ENCODE data around the gene TRAF3IP3.

TRAF3IP3 gene

DNA sequence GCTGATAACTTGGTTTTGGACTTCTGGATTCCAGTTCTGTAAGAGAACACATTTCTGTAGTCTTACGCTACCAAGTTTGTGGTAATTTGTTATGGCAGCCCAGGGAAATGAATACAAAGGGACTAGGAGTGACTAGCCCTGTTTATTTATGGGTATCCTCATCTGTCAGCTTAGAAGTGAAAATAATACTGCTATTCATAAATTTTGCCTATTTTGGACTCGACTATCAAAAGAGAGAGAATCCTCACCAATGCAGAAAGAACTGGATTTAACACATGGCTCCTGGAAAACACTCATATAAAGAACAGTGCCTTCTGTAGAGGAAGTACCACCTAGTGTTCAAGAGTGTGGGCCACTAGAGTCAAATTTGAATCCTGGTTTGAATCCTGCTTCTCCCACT is 28.6 kb upstream of the TRAF3IP3 start:
- no peaks in the 10 kb centered on the region for H3K27me3 ChIP-seq (ENCODE audit: insufficient read depth, insufficient read length)
- no peak overlapping the region for H3K4me3 ChIP-seq (ENCODE audit: insufficient read length, low read depth)
- no peaks in the 10 kb centered on the region for H3K4me1 ChIP-seq (ENCODE audit: insufficient read depth, insufficient read length)
- H3K9me3 ChIP-seq (ENCODE audit: insufficient read depth, low read length) = no peaks in the 10 kb centered on the region
- TF ChIP-seq SUZ12 (IDR thresholded peaks at IDR 0.05; ENCODE audit: extremely low read depth, insufficient read depth, insufficient read length) (no peak), YY1 (IDR thresholded peaks at IDR 0.05; ENCODE audit: insufficient read depth, insufficient read length) (no peak), ZNF274 (IDR thresholded peaks at IDR 0.05; ENCODE audit: low read depth, low read length) (no peak)
- DNase-seq (ENCODE audit: low read depth, low spot score) = no peak
- no peaks in the 10 kb centered on the region for H3K36me3 ChIP-seq (ENCODE audit: insufficient read depth, insufficient read length, low read length)
- H3K9ac ChIP-seq (ENCODE audit: insufficient read length, low read depth) = no peak overlapping the region

DNA sequence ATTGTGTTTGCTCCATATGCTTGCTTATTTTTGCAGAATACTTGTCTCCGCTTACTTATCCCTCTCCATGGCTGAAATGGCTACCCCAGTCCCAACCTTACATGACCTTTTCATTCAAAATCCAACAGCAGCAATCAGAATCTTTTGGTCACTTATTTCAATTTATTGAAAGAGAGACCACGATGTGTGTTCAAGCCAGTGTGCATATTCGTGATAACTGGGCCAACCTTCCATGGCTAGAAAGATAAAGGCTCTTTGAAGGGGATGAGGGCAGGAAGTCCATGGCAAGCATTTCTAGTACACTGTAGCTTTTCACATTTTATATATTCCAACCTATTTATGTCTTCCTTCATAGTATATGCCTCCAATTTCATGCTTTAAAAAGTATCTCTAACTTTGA is 28.1 kb upstream of the TRAF3IP3 start:
- H3K36me3 ChIP-seq (ENCODE audit: insufficient read depth, insufficient read length, low read length) = no peaks in the 10 kb centered on the region
- no peaks in the 10 kb centered on the region for H3K9me3 ChIP-seq (ENCODE audit: insufficient read depth, low read length)
- no peaks in the 10 kb centered on the region for H3K27me3 ChIP-seq (ENCODE audit: insufficient read depth, insufficient read length)
- no peak for DNase-seq (ENCODE audit: low read depth, low spot score)
- H3K9ac ChIP-seq (ENCODE audit: insufficient read length, low read depth) = no peak overlapping the region
- H3K4me3 ChIP-seq (ENCODE audit: insufficient read length, low read depth) = no peak overlapping the region
- no peaks in the 10 kb centered on the region for H3K4me1 ChIP-seq (ENCODE audit: insufficient read depth, insufficient read length)
- no peak for TF ChIP-seq SUZ12 (IDR thresholded peaks at IDR 0.05; ENCODE audit: extremely low read depth, insufficient read depth, insufficient read length)
- no peak for TF ChIP-seq ZNF274 (IDR thresholded peaks at IDR 0.05; ENCODE audit: low read depth, low read length)
- no peak for TF ChIP-seq YY1 (IDR thresholded peaks at IDR 0.05; ENCODE audit: insufficient read depth, insufficient read length)

DNA sequence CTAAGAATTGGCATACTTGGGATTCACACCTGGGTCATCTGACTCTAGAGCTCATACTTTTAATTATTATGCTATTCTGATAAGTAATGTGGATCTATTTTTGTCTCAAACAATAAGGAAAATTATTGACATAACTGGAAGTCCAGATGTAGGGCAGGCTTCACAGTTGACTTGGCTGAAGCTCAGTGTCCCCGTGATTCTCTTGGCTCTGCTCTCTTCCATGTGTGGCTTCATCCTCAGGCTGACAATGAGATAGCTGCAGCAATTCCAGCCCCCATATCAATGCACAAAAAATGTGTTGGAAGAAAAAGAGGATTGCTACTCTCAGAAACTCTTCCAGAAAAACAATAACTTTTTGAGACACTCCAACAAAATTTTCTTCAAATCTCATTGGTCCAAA is 27.4 kb upstream of the TRAF3IP3 start:
- H3K27me3 ChIP-seq (ENCODE audit: insufficient read depth, insufficient read length) = no peaks in the 10 kb centered on the region
- H3K9me3 ChIP-seq (ENCODE audit: insufficient read depth, low read length) = no peaks in the 10 kb centered on the region
- DNase-seq (ENCODE audit: low read depth, low spot score) = no peak
- no peak overlapping the region for H3K9ac ChIP-seq (ENCODE audit: insufficient read length, low read depth)
- H3K4me3 ChIP-seq (ENCODE audit: insufficient read length, low read depth) = no peak overlapping the region
- TF ChIP-seq YY1 (IDR thresholded peaks at IDR 0.05; ENCODE audit: insufficient read depth, insufficient read length) = no peak
- TF ChIP-seq ZNF274 (IDR thresholded peaks at IDR 0.05; ENCODE audit: low read depth, low read length) = no peak
- TF ChIP-seq SUZ12 (IDR thresholded peaks at IDR 0.05; ENCODE audit: extremely low read depth, insufficient read depth, insufficient read length) = no peak
- H3K36me3 ChIP-seq (ENCODE audit: insufficient read depth, insufficient read length, low read length) = no peaks in the 10 kb centered on the region
- H3K4me1 ChIP-seq (ENCODE audit: insufficient read depth, insufficient read length) = no peaks in the 10 kb centered on the region

DNA sequence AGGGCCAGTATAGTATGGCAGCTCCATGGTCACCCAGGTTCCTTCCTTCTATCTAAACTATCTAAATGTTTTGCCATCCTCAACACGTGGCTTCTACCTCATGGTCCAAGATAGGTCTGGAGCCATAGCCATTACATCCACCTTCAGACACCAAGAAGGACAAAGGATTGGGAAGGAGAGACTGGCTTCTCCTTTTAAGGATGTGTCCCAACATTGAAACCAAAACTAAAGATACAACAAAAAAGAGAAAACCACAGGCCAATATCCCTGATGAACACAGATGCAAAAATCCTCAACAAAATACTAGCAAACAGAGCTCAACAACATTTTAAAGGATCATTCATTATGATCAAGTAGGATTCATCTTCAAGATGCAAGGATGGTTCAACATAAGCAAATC is 26.4 kb upstream of the TRAF3IP3 start:
- H3K9me3 ChIP-seq (ENCODE audit: insufficient read depth, low read length) = no peaks in the 10 kb centered on the region
- H3K4me1 ChIP-seq (ENCODE audit: insufficient read depth, insufficient read length) = no peaks in the 10 kb centered on the region
- no peaks in the 10 kb centered on the region for H3K27me3 ChIP-seq (ENCODE audit: insufficient read depth, insufficient read length)
- TF ChIP-seq SUZ12 (IDR thresholded peaks at IDR 0.05; ENCODE audit: extremely low read depth, insufficient read depth, insufficient read length) = no peak
- TF ChIP-seq YY1 (IDR thresholded peaks at IDR 0.05; ENCODE audit: insufficient read depth, insufficient read length) = no peak
- no peak for TF ChIP-seq ZNF274 (IDR thresholded peaks at IDR 0.05; ENCODE audit: low read depth, low read length)
- DNase-seq (ENCODE audit: low read depth, low spot score) = no peak
- H3K36me3 ChIP-seq (ENCODE audit: insufficient read depth, insufficient read length, low read length) = no peaks in the 10 kb centered on the region
- H3K9ac ChIP-seq (ENCODE audit: insufficient read length, low read depth) = no peak overlapping the region
- H3K4me3 ChIP-seq (ENCODE audit: insufficient read length, low read depth) = no peak overlapping the region

DNA sequence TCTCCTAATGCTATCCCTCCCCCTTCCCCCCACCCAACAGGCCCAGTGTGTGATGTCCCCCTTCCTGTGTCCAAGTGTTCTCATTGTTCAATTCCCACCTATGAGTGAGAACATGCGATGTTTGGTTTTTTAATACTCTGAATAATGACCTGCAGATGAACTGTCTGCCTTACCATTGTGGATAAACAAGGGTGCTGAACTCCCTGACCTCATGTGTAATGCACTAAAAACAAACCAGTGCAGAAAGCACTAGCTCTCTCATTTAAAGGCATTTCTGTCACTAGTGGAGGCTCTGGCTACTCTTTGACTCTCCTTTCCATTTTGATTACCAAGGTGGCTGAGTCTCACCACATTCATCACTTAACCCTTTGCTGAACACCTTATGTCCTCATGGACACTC is 23.1 kb upstream of the TRAF3IP3 start:
- Histone ChIP-seq H3K4me3 (ENCODE audit: insufficient read length, low read depth) (no peak overlapping the region), H3K9ac (ENCODE audit: insufficient read length, low read depth) (no peak overlapping the region), H3K27me3 (ENCODE audit: insufficient read depth, insufficient read length) (no peaks in the 10 kb centered on the region), H3K9me3 (ENCODE audit: insufficient read depth, low read length) (no peaks in the 10 kb centered on the region), H3K36me3 (ENCODE audit: insufficient read depth, insufficient read length, low read length) (no peaks in the 10 kb centered on the region), H3K4me1 (ENCODE audit: insufficient read depth, insufficient read length) (no peaks in the 10 kb centered on the region)
- no peak for TF ChIP-seq YY1 (IDR thresholded peaks at IDR 0.05; ENCODE audit: insufficient read depth, insufficient read length)
- no peak for DNase-seq (ENCODE audit: low read depth, low spot score)

DNA sequence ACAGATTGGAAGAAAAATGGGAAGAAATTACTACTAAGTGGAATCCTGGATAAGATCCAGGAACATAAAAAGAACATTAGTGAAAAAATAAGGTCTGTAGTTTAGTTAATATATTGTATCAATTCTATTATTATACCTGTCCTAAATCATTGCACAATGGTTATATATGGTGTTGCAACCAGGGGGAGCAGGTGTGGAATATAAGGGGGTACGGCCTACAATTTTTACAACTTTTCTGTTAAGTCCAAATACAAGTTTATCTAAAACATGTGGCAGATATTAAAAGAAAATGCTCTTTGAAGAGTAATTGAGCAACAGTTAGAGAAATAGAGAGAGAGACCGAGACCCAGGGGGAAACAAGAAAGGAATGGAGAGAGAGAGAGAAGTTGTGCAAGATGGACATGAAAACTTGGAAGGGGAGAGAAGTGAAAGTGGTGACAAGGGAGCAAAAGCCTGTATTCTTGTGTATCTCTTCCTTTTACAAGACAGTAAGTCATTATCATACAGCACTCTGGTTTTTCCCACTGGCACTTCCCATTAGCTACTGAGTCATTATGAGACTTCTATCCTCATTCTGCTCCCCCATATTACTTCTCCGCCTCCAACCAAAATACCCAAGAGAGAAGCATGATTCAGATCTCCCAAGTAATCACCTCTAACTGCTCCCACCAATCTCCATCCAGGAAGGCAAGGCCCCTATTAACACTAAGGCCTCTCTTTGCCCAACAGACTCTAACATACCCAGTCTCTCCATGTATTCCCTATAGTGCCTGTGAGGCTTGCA is 22.3 kb upstream of the TRAF3IP3 start:
- no peak for DNase-seq (ENCODE audit: low read depth, low spot score)
- TF ChIP-seq SUZ12 (IDR thresholded peaks at IDR 0.05; ENCODE audit: extremely low read depth, insufficient read depth, insufficient read length) (no peak), ZNF274 (IDR thresholded peaks at IDR 0.05; ENCODE audit: low read depth, low read length) (no peak), YY1 (IDR thresholded peaks at IDR 0.05; ENCODE audit: insufficient read depth, insufficient read length) (no peak)
- H3K9me3 ChIP-seq (ENCODE audit: insufficient read depth, low read length) = no peaks in the 10 kb centered on the region

DNA sequence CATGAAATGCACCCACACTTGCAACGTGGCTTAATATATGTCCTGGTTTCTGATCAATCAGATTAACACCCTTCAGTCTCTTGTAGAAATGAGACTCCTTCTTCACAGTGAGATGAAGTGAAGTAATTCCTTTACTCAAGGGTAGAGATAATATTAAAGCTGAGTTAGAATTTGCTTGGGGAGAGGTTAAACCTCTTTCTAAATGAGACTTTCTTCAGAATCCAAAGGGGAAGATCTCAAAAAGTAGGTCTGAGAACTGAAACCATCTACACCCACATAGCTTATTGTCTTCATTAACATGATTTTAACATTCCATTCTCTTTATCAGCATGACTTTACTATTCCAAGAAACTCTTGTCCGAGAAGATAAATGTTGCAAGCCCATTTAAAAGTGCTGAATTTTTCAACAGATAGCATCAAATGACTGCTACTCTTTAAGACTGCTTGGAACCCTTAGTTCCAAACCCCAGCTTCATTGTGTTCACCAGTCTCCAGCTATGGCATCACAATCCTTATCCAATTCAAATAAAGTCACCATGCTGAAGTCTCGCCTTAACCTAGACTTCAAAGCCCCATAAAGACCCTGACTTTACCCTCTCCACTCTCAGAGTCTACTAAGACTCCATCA is 19.2 kb upstream of the TRAF3IP3 start:
- no peaks in the 10 kb centered on the region for H3K27me3 ChIP-seq (ENCODE audit: insufficient read depth, insufficient read length)
- no peak for DNase-seq (ENCODE audit: low read depth, low spot score)
- H3K9me3 ChIP-seq (ENCODE audit: insufficient read depth, low read length) = no peaks in the 10 kb centered on the region
- H3K36me3 ChIP-seq (ENCODE audit: insufficient read depth, insufficient read length, low read length) = no peaks in the 10 kb centered on the region
- H3K4me1 ChIP-seq (ENCODE audit: insufficient read depth, insufficient read length) = no peaks in the 10 kb centered on the region
- TF ChIP-seq ZNF274 (IDR thresholded peaks at IDR 0.05; ENCODE audit: low read depth, low read length) = no peak
- no peak for TF ChIP-seq SUZ12 (IDR thresholded peaks at IDR 0.05; ENCODE audit: extremely low read depth, insufficient read depth, insufficient read length)
- TF ChIP-seq YY1 (IDR thresholded peaks at IDR 0.05; ENCODE audit: insufficient read depth, insufficient read length) = no peak
- H3K4me3 ChIP-seq (ENCODE audit: insufficient read length, low read depth) = no peak overlapping the region
- no peak overlapping the region for H3K9ac ChIP-seq (ENCODE audit: insufficient read length, low read depth)

More for the DNA sequence above, 22.3 kb upstream of the TRAF3IP3 start:
- H3K27me3 ChIP-seq (ENCODE audit: insufficient read depth, insufficient read length) = no peaks in the 10 kb centered on the region
- H3K4me1 ChIP-seq (ENCODE audit: insufficient read depth, insufficient read length) = no peaks in the 10 kb centered on the region
- no peak overlapping the region for H3K9ac ChIP-seq (ENCODE audit: insufficient read length, low read depth)
- H3K36me3 ChIP-seq (ENCODE audit: insufficient read depth, insufficient read length, low read length) = no peaks in the 10 kb centered on the region
- no peak overlapping the region for H3K4me3 ChIP-seq (ENCODE audit: insufficient read length, low read depth)
